HG03432 (cell line): ENCODE data around the gene HSDL2.
"Not testable (repeated sequence)": the region's sequence is repeated elsewhere in the genome, so short reads cannot be mapped to it uniquely, and the experiment has no call there.

Experiments used
- ATAC-seq: cut with Tn5 transposase; IDR thresholded peaks from one replicate; pipeline ENCODE4 v1.9.1; 2021; ENCODE audit warnings: mild to moderate bottlenecking, moderate library complexity; ENCODE audit not compliant: unreplicated experiment

HSDL2 gene

DNA sequence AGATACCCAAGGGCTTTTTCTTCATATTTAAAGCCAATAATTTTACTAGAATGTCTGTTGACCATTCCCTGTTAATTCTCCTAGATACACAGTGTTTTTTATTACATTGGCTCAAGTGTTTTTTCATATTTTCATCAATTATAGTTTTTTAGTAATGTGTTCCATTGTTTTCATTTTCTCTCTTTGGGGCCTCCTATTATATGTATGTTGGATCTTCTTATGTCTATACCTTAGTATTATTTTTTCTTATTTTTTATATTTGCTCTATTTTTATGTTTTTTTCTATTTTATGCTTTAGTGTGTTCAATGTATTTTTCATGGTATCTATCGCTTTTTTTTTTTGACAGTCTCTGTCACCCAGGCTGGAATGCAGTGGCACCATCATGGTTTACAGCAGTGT is 114.2 kb downstream of the HSDL2 start:
- ATAC-seq, result no peak

DNA sequence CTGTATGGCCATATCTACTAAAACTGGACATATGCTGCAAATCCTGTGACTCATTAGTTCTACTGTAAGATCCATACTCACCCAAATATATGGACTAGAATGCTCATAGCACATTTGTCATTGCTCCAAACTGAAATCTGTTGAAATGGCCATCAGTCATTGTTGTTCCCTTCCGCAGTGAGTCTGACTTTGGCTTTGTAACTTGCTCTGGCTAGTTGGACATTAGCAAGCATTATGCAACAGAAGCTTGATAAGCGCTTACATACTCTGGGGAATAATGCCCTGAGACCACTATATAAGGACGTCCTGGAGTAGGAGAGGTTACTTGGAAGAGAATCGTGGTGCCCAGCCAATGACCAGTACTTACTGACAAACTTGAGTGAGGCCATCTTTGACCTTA is 115.7 kb downstream of the HSDL2 start:
- no peak for ATAC-seq

DNA sequence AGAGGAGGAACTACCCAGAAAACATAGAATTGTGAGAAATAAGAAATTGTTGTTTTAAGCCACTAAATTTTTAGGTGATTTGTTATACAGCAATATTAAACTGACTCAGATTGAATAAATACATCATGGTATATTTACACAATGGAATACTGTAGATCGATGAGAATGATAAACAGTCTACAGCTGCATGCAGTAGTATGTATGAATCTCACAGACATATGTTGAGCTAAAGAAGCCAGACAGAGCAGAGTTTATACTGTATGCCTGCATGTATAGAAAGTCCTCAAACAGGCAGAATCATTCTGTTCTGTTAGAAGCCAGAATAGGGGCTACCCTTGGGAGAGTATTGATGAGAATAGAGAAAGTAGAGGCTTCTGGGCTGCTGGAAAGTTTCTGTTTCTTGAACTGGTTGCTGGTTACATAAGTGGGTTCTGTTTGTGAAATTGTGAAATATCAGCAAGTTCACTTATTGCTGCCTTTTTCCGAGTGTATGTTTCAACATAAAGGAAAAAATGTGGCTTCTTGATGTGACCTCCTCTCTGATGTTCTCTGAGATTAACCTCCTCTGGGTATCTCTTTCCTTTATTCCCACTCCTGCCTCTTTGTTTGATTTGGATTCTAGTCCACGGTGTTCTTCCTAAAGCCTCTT is 116.3 kb downstream of the HSDL2 start:
- ATAC-seq, result no peak

DNA sequence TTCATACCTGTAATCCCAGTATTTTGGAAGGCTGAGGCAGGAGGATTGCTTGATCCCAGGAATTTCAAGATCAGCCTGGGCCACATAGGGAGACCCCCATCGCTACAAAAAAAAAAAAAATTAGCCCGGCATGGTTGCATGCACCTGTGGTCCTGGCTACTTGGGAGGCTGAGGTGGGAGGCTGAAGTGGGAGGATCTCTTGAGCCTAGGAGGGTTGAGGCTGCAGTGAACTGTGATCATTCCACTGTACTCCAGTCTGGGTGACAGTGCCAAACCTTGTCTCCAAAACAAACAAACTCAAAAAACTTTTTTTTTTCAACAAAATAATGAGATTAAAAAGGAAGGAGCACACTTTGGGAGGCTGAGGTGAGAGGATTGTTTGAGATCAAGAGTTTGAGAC is 120.9 kb downstream of the HSDL2 start:
- no peak for ATAC-seq

DNA sequence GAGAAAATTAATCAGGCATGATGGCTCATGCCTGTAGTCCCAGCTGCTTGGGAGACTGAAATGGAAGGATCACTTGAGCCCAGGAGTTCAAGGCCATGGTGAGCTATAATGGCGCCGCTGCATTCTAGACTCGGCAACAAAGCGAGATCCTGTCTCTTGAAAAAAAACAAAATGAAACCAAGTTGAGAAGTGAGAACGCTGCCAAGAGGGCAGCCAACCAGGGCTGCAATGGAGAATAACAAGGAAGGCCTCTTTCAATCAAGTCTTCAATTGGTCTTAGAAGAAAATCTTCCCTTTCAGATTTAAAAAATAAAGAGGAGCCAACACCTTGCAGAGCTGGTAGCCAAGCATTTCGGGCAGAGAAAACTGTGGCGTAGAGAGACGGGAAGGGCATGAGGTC is 121.4 kb downstream of the HSDL2 start:
- no peak for ATAC-seq

DNA sequence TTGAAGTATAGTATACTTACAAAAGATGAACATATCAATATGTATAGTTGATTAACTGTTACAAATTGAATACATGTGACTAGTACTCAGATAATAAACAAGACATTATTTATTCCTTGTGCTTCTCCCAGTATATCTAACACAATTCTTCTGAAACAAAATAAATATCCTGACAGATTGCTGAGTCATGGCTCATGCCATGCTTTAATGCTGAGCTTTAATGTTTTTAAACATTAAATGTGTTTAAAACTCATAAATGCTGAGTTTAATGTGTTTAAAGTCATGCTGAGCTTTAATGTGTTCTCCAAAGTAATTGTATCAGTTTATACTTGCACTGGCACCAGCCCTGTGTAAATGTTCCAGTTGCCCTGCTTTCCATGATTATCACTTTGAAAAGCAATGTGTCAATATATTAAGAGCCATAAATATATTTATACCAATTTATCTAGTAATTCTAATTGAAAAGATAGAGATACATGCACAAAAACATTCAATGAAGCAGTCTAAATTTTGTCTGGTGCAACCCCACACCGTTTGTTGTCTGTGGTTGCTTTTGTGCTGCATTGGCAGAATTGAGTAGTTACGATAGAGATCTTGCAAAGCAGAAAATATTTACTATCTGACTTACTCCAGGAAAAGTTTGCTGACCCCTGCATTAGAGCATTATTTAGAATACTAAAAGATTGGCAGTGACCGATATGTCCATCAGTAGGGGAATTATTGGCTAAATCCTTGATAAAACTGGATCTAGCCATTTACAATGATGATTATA is 122.5 kb downstream of the HSDL2 start:
- ATAC-seq, result no peak

DNA sequence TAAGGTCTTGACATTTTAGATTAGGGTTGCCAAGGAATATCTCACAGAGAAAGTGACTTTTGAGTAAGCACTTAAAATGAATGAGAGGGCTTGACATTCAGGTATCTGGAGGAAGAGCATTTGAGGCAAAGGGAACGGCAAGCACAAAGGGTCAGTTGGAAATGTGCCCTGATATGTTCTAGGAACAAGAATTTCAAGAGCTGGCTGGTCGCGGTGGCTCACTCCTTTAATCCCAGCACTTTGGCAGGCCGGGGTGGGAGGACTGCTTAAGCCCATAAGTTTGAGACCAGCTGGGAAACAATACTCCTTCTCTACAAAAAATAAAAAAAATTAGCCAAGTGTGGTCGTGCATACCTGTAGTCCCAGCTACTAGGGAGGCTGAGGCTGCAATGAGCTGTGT is 123.3 kb downstream of the HSDL2 start:
- no peak for ATAC-seq

DNA sequence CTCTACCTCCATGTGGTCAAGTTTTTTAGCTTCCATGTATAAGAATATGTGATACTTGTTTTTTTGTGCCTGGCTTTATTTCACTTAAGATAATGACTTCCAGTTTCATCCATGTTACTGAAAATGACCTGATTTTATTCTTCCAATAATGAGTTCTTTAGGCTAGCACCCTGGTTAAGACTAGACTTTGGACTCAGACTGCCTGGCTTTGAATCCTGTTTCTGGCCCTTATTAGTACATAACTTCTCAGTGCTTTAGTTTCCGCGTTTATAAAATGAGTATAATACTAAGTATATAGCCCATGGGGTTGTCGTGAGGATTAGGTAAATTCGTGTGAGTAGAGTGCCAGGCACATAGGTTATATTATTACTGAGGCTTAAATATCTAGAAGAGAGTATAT is 125.2 kb downstream of the HSDL2 start:
- no peak for ATAC-seq

DNA sequence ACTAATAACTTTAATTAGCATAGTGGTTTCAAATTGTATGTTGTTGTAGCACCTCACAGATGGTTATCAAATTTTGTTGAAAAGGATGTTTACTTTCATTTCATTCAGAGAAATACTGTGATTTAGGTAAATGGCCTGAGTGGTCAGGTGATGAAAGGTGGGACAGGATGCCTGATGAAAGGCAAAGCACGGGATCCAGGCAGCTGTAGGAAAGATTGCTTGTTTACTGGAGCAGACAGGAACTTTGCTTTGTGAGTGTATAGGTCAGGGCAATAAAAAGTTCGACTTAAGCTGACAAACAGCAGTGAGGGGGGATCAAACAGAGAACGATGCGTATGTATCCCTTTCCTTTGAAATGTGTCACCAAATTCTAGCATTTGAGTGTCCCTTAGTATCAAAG is 125.7 kb downstream of the HSDL2 start:
- no peak for ATAC-seq

DNA sequence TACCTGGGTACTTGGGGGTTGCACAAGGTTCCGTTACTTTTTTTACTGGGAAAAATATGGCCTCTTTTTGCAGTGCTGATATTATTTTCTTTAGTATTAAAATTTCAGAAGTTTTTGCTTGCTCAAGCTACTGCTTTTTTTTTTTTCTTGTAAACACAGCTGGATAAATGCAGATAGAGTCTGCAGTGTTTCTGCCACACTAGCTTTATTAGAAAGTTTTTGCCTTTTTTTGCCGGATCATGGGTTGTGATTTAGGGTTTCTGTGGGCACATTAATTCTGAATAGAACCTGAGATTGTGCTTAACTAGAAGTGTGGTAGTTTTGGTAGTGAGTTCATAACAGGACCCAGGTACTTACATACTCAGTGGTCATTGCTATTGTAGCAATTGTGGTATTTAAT is 126.7 kb downstream of the HSDL2 start:
- ATAC-seq, result no peak

DNA sequence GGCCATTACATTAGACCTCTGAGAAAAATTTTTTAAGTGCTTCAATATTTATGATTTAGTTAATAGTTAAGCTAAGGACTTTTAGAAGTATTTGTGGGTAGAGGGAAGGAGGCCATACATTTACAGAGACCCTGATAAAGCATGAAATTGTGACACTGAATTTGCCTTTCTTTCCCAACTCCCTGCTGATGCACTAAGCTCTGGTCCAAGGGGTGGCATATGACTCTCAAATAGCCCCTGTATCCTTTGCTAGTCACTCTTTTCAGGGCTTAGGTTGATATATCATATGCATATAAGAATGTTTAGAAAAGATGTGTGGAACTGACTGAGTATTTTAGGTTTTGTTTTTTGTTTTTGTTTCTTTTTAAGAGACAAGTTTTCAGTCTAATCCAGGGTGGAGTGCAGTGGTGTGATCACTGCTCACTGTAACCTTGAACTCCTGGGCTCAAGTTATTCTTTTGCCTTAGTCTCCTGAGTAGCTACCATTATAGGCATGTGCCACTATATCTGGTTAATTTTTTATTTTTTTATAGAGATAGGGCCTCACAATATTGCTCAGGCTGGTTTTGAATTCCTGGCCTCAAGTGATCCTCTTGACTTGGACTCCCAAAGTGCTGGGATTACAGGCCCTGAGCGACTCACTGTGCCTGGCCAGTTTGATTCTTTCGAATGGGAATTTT is 127.2 kb downstream of the HSDL2 start:
- ATAC-seq, result no peak

DNA sequence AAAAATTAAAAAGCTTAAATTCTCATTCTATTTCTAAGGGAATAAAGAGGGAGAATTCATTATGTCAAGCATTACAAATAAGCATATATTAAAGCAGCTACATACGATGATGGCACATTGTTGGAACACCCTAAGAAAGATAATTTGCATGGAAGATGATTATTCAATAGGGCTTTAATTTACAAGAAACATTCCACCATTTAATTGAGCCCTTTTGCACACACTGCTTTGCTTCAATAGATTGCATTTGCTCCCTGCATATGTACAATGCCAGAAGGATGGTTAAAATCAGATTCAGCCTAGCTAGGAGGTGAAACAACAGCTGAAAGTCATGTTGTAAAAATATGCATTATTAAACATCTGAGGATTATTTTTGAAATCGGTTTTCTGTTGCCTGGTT is 128.5 kb downstream of the HSDL2 start:
- no peak for ATAC-seq

DNA sequence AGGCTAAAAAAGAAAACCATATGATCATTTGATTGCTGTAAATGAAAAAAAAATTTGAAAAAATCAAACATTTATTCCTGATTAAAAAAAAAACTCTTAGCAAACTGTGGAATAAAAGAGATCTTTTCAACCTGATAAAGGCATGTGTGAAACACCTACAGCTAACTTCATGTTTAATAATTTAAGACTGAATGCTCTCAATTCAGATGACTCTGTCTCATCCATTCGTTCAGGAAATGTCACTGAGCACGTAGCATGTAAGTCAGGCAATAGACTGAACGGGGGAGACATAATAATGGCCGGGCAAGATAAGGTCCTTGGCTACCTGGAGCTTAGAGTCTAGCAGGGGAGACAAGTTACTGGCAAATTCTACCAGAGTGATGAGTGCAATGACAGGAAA is 132.5 kb downstream of the HSDL2 start:
- not testable (repeated sequence) for ATAC-seq

DNA sequence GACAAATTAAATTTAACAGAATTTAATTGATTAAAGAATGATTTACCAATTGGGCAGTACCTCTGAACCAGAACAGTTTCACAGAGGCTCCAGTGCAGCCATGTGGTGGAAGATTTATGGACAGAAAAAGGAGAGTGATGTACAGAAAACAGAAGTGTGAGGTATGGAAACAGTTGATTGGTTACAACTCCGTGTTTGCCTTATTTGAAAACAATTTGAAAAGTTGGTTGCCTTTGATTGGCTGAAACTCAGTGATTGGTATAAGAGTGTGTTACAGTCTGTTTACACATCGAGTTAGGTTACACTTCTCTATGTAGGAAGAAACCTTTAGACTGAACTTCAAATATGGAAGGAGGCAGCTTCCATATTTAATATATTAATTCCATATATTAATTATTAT is 136.9 kb downstream of the HSDL2 start:
- ATAC-seq, result no peak

DNA sequence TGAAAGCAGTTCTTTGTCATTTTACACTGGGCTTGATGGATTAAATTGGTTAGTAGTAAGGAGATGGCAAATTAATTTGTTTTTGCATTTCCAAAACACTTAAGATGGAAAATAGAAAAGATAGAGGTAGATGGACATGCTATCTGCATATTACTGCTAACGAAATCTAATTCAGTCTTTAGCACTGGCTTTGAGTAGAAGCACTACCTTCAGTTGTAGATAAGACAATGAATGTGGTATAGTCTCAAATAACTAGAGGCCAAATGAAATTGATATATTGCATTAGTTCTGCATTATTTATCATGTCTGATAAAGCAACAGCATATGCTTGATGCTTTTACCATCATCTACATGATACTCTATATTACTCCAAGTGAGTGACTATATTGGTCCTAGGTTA is 140.2 kb downstream of the HSDL2 start:
- no peak for ATAC-seq

DNA sequence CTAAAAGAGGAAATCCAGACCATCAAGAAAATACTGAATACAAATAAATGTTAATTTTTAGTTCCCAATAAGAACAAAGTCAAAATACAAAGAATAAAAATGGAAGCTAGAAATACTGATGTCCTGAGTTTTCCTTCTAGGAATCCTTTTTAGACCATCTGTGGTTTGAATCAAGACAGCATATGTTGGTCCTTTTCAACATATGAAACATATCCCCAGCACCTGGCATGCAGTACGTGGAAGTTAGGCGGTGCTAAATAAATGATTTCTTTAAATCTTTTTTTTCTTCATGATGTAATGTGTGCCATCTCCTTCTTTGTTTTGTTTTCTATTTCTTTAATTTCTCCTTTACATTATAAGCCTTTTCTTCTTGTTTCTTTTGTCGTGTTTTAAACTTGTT is 140.7 kb downstream of the HSDL2 start:
- no peak for ATAC-seq
